Naive thymus-derived CD4-positive, alpha-beta T cell (primary cell): ENCODE data around the gene ADAMTS9. TPM values are rescaled to one million over a fixed set of nuclear protein-coding genes. Genes with fewer than 3 reads are reported as not detected.

Source experiments
- ATAC-seq: fragments of 150-1000 bp; cut with Tn5 transposase; 2 replicates; pipeline ENCODE4 v1.10.0; 2021; ENCODE audit warnings: mild to moderate bottlenecking, moderate library complexity
- CTCF ChIA-PET: fragments of 350-600 bp; sonication (Branson Sonifier 250); formaldehyde crosslinking; loops from one replicate; lab custom pipeline; 2021; ENCODE audit warnings: antibody characterized with exemption; lab: Charles Lee
- POLR2A ChIA-PET: fragments of 350-600 bp; sonication (Branson Sonifier 250); formaldehyde crosslinking; loops from one replicate; lab custom pipeline; 2021; ENCODE audit warnings: antibody characterized with exemption, inconsistent platforms; lab: Charles Lee
- DNase-seq, 9 donors: peaks; one replicate each; pipeline versions ENCODE4 v3.0.0 to v3.0.0-alpha.2; 2020 to 2022; ENCODE audit warnings: mixed read lengths in 1 of 9
- H3K27ac ChIP-seq: one replicate; pipeline ENCODE4 v1.7.0; 2013; ENCODE audit warnings: mild to moderate bottlenecking, low read depth, low read length, moderate library complexity
- H3K27me3 ChIP-seq, 2 donors: one replicate each; pipeline ENCODE4 v1.7.0; 2013; ENCODE audit warnings: low read length in 2 of 2, mild to moderate bottlenecking in 2 of 2, moderate library complexity in 2 of 2; ENCODE audit not compliant: control insufficient read depth in 2 of 2, insufficient read depth in 2 of 2
- H3K36me3 ChIP-seq, 3 experiments: 1 replicate in 2 of 3; 2 replicates in 1 of 3; pipeline ENCODE4 v1.7.0; 2013; ENCODE audit warnings: low read length in 3 of 3, mild to moderate bottlenecking in 3 of 3, moderate library complexity in 1 of 3; ENCODE audit not compliant: insufficient read depth in 3 of 3, control insufficient read depth in 2 of 3
- H3K4me1 ChIP-seq, 2 donors: one replicate each; pipeline ENCODE4 v1.7.0; 2013; ENCODE audit warnings: low read length in 2 of 2, mild to moderate bottlenecking in 2 of 2, moderate library complexity in 1 of 2; ENCODE audit not compliant: control insufficient read depth in 2 of 2, insufficient read depth in 2 of 2
- H3K4me3 ChIP-seq: 2 replicates; pipeline ENCODE4 v1.7.0; 2013; ENCODE audit warnings: mild to moderate bottlenecking, low read length
- H3K9me3 ChIP-seq, 3 experiments: 1 replicate in 2 of 3; 2 replicates in 1 of 3; pipeline ENCODE4 v1.7.0; 2013; ENCODE audit warnings: low read length in 3 of 3; ENCODE audit not compliant: control insufficient read depth in 2 of 3
- H3K27ac Mint-ChIP-seq, 9 donors: one replicate each; pipeline ENCODE4 v1.8.0; 2020 to 2022; ENCODE audit warnings: mixed read lengths in 9 of 9, mild to moderate bottlenecking in 8 of 9, moderate library complexity in 5 of 9, inconsistent platforms in 2 of 9
- H3K27me3 Mint-ChIP-seq, 5 donors: one replicate each; pipeline ENCODE4 v1.8.0; 2021 to 2022; ENCODE audit warnings: mixed read lengths in 5 of 5, mild to moderate bottlenecking in 1 of 5
- H3K36me3 Mint-ChIP-seq, 5 donors: one replicate each; pipeline ENCODE4 v1.8.0; 2020 to 2022; ENCODE audit warnings: mixed read lengths in 5 of 5, mild to moderate bottlenecking in 3 of 5, inconsistent platforms in 1 of 5
- H3K4me1 Mint-ChIP-seq, 7 donors: one replicate each; pipeline ENCODE4 v1.8.0; 2020 to 2022; ENCODE audit warnings: mixed read lengths in 7 of 7, mild to moderate bottlenecking in 3 of 7, inconsistent platforms in 1 of 7
- H3K4me3 Mint-ChIP-seq, 10 donors: one replicate each; pipeline ENCODE4 v1.8.0; 2020 to 2022; ENCODE audit warnings: mild to moderate bottlenecking in 10 of 10, mixed read lengths in 10 of 10, moderate library complexity in 6 of 10, inconsistent platforms in 2 of 10
- H3K9me3 Mint-ChIP-seq, 11 donors: one replicate each; pipeline ENCODE4 v1.8.0; 2020 to 2022; ENCODE audit warnings: mixed read lengths in 11 of 11, mild to moderate bottlenecking in 4 of 11, inconsistent platforms in 1 of 11, moderate library complexity in 1 of 11
- intact Hi-C, 2 donors: fragments of 100-400 bp; cut with micrococcal nuclease; formaldehyde crosslinking; loops; one replicate each; pipeline ENCODE4 v1.15.1; 2023
- polyA plus RNA-seq, 2 donors: library from polyadenylated mRNA; unstranded; fragments of 300-500 nt; fragmentation: Illumina TruSeq; gene quantifications; one replicate each; pipeline ENCODE4 v1.2.3, GENCODE V29; 2021
- total RNA-seq, 6 experiments: library from RNA in 5 of 6; stranded (reverse) in 5 of 6; gene quantifications; 1 replicate in 5 of 6; 2 replicates in 1 of 6; pipeline ENCODE4 v1.2.3 and lab custom pipeline; 2021 to 2026

Gene ADAMTS9
- total and polyA plus RNA-seq, 7 experiments from 2014 or later = not detected

- Histone ChIP-seq H3K9me3 (no peaks in the 10 kb centered on the region), H3K27ac (no peak overlapping the region), H3K36me3 (no peaks in the 10 kb centered on the region), H3K27me3 (no peaks in the 10 kb centered on the region), H3K4me3 (no peak overlapping the region), H3K4me1 (no peaks in the 10 kb centered on the region)
- peaks cover 0 to 3% (median 0%) of the 10 kb centered on the region in 11 donors for H3K9me3 Mint-ChIP-seq
- H3K27ac Mint-ChIP-seq = no peak overlapping the region
- DNase-seq (no peak), ATAC-seq (no peak)
- peaks cover 36 to 57% (median 52%) of the 10 kb centered on the region in 5 donors for H3K27me3 Mint-ChIP-seq
- intact Hi-C loops = no loop called here
- no peak overlapping the region for H3K4me3 Mint-ChIP-seq
- ChIA-PET POLR2A (no interaction called here), CTCF (no interaction called here)
- no peaks in the 10 kb centered on the region for H3K4me1 Mint-ChIP-seq
- no peaks in the 10 kb centered on the region for H3K36me3 Mint-ChIP-seq
Observed at GRCh38 chr3:64495121-64495780, 192.5 kb downstream of the ADAMTS9 start.

- peaks cover 43 to 64% (median 59%) of the 10 kb centered on the region in 5 donors for H3K27me3 Mint-ChIP-seq
- ATAC-seq = no peak
- Histone ChIP-seq H3K27me3 (no peaks in the 10 kb centered on the region), H3K4me3 (no peak overlapping the region), H3K9me3 (no peaks in the 10 kb centered on the region), H3K27ac (no peak overlapping the region), H3K36me3 (no peaks in the 10 kb centered on the region), H3K4me1 (no peaks in the 10 kb centered on the region)
- H3K4me1 Mint-ChIP-seq = no peaks in the 10 kb centered on the region
- intact Hi-C loops = no loop called here
- H3K9me3 Mint-ChIP-seq = peaks cover 0 to 3% (median 0%) of the 10 kb centered on the region in 11 donors
- ChIA-PET CTCF (no interaction called here), POLR2A (no interaction called here)
- no peak for DNase-seq
- H3K4me3 Mint-ChIP-seq = no peak overlapping the region
- H3K36me3 Mint-ChIP-seq = no peaks in the 10 kb centered on the region
- H3K27ac Mint-ChIP-seq = no peak overlapping the region
Observed at GRCh38 chr3:64494526-64494925, 193.3 kb downstream of the ADAMTS9 start.

DNA sequence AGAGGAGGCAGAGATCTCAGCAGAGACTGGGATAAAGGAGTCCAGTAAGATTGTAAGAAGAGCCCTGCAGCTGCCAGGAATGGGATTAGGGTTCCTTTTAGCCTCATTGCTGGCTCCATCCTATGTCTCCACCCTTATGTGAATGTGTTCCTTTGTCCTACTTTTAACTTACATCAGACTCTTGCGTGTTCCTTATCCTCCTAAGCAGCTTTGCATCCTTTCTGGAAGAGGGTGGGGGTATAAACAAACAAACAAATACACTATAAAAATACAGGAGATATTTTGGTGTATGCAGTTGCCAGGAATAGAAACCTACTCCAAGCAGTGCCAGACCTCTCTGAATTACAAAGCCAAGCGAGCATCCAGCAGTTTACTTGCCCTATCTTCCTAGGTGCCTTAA lies 194.7 kb downstream of the ADAMTS9 start:
- ATAC-seq = no peak
- peaks cover 0 to 2% (median 0%) of the 10 kb centered on the region in 7 donors for H3K4me1 Mint-ChIP-seq
- Histone ChIP-seq H3K4me1 (no peaks in the 10 kb centered on the region), H3K27ac (no peak overlapping the region), H3K27me3 (no peaks in the 10 kb centered on the region), H3K9me3 (no peaks in the 10 kb centered on the region), H3K4me3 (no peak overlapping the region), H3K36me3 (no peaks in the 10 kb centered on the region)
- no peak overlapping the region for H3K27ac Mint-ChIP-seq
- H3K4me3 Mint-ChIP-seq = no peak overlapping the region
- H3K27me3 Mint-ChIP-seq = peaks cover 41 to 64% (median 55%) of the 10 kb centered on the region in 5 donors
- no peak for DNase-seq
- CTCF ChIA-PET = no interaction called here
- H3K36me3 Mint-ChIP-seq = no peaks in the 10 kb centered on the region
- POLR2A ChIA-PET = no interaction called here
- no peaks in the 10 kb centered on the region for H3K9me3 Mint-ChIP-seq
- intact Hi-C loops = no loop called here

DNA sequence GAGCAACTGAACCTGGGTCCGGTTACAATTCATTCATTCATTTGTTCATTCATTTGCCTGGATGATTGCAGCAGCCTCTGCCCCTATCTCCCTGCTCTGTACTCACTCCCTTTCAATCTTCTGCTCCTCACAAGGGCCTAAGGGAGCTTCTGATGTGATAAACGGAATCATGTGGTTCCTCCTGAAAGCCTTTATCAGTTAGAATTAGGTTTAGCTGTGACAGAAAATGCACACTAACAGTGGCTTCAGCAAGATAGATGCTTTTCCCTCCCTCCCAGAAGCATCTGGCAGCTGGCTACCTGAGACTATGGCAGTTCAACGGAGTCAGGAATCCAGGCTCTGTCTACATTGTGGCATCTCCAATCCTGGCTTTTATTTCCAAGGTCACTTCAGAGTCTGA lies 196.0 kb downstream of the ADAMTS9 start:
- H3K27ac Mint-ChIP-seq = no peak overlapping the region

GRCh38 chr3:64490180-64490724 lies 197.5 kb downstream of the ADAMTS9 start:
- Histone ChIP-seq H3K4me1 (no peaks in the 10 kb centered on the region), H3K27ac (no peak overlapping the region), H3K36me3 (no peaks in the 10 kb centered on the region), H3K9me3 (no peaks in the 10 kb centered on the region), H3K4me3 (no peak overlapping the region), H3K27me3 (no peaks in the 10 kb centered on the region)
- Mint-ChIP-seq H3K4me3 (no peak overlapping the region), H3K27ac (no peak overlapping the region), H3K9me3 (no peaks in the 10 kb centered on the region), H3K36me3 (no peaks in the 10 kb centered on the region), H3K4me1 (peaks cover 0 to 2% (median 0%) of the 10 kb centered on the region in 7 donors), H3K27me3 (peaks cover 49 to 67% (median 66%) of the 10 kb centered on the region in 5 donors)
- intact Hi-C loops = no loop called here
- DNase-seq (no peak), ATAC-seq (no peak)
- POLR2A ChIA-PET = no interaction called here
- CTCF ChIA-PET = no interaction called here

More for the DNA sequence above, 196.0 kb downstream of the ADAMTS9 start:
- POLR2A ChIA-PET = no interaction called here
- no peak overlapping the region for H3K4me3 ChIP-seq
- ATAC-seq (no peak), DNase-seq (no peak)
- H3K9me3 Mint-ChIP-seq = no peaks in the 10 kb centered on the region
- peaks cover 0 to 2% (median 0%) of the 10 kb centered on the region in 7 donors for H3K4me1 Mint-ChIP-seq
- intact Hi-C loops = no loop called here
- H3K27ac ChIP-seq = no peak overlapping the region
- no peaks in the 10 kb centered on the region for H3K4me1 ChIP-seq
- no peaks in the 10 kb centered on the region for H3K36me3 ChIP-seq
- H3K4me3 Mint-ChIP-seq = no peak overlapping the region
- H3K27me3 ChIP-seq = no peaks in the 10 kb centered on the region
- CTCF ChIA-PET = no interaction called here
- peaks cover 51 to 71% (median 63%) of the 10 kb centered on the region in 5 donors for H3K27me3 Mint-ChIP-seq
- no peaks in the 10 kb centered on the region for H3K36me3 Mint-ChIP-seq
- no peaks in the 10 kb centered on the region for H3K9me3 ChIP-seq

DNA sequence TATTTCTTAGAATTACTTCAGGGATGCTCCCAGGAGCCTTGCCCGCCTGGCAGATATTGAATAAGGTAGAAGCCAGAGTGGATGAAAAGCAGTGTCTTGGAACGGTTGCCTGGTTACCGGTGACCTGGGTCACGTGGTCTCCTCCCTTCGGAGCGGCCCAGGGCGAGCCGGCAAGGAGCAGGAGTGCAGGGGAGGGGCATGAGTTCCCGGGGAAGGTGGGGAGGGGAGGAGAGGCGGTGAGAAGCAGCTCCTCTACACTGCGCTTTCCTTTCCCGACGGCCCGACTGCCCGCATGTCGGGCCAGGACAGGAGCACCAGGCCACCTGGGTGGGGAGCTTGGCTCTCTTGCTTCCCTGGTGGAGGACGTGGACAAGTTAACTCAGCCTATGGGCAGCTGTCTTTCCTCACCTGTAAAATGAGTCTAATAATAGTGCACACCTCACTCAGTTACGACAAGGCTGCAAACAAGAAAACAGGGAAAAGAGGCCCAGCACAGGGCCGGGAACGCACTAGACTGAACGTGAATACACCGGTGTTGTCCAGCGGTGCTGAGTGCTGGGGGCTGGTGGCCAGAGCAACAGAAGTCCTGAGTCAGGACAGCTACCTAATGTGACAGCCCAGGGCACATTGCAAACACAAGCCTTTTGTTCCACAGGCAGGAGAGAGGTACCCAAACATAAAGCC lies 198.3 kb downstream of the ADAMTS9 start:
- Histone ChIP-seq H3K36me3 (no peaks in the 10 kb centered on the region), H3K4me1 (no peaks in the 10 kb centered on the region), H3K4me3 (no peak overlapping the region), H3K27me3 (no peaks in the 10 kb centered on the region), H3K9me3 (no peaks in the 10 kb centered on the region), H3K27ac (no peak overlapping the region)
- no peak overlapping the region for H3K4me3 Mint-ChIP-seq
- DNase-seq (no peak), ATAC-seq (no peak)
- CTCF ChIA-PET = interaction anchor here (1.1 kb wide), 1 partner anchor 459 kb away, joined by 3 read pairs; no protein-coding TSS in a partner anchor
- no peaks in the 10 kb centered on the region for H3K9me3 Mint-ChIP-seq
- H3K4me1 Mint-ChIP-seq = peaks cover 0 to 2% (median 0%) of the 10 kb centered on the region in 7 donors
- H3K27ac Mint-ChIP-seq = no peak overlapping the region
- POLR2A ChIA-PET = no interaction called here
- no peaks in the 10 kb centered on the region for H3K36me3 Mint-ChIP-seq
- H3K27me3 Mint-ChIP-seq = peaks cover 49 to 67% (median 63%) of the 10 kb centered on the region in 5 donors
- intact Hi-C loops = loop anchor here in 1 of 2 donors (10.0 kb wide), 1 partner anchor 525 kb away; no protein-coding TSS in a partner anchor
